AG04450 (cell line): ENCODE data around the gene LYRM9. TPM values are rescaled to one million over a fixed set of nuclear protein-coding genes. Genes with fewer than 3 reads are reported as not detected.

ENCODE experiments used
- CTCF ChIA-PET: fragments of 300-600, 350-600 bp; formaldehyde crosslinking; extraction: SDS; loops from one replicate; lab custom pipeline; 2022; ENCODE audit warnings: antibody characterized with exemption, inconsistent platforms; lab: Charles Lee
- POLR2A ChIA-PET: fragments of 350-600 bp; formaldehyde crosslinking; extraction: SDS; loops from one replicate; lab custom pipeline; 2021; ENCODE audit warnings: antibody characterized with exemption, inconsistent platforms; lab: Yijun Ruan, JAX
- DNase-seq: peaks from one replicate; pipeline ENCODE4 v3.0.0-alpha.2; 2011; ENCODE audit warnings: low read depth, low spot score
- H3K27ac ChIP-seq: one replicate; pipeline ENCODE4 v1.5.1; 2012; ENCODE audit warnings: low read depth, low read length, control low read depth
- H3K27me3 ChIP-seq: one replicate; pipeline ENCODE4 v1.6.0; 2012; ENCODE audit warnings: low read length; ENCODE audit not compliant: control insufficient read depth, insufficient read depth
- H3K4me3 ChIP-seq: 2 replicates; pipeline ENCODE4 v1.5.1; 2011; ENCODE audit warnings: mild to moderate bottlenecking, low read depth, low read length, control low read depth
- H3K9me3 ChIP-seq: 2 replicates; pipeline ENCODE4 v1.5.1; 2012; ENCODE audit warnings: low read length; ENCODE audit not compliant: control insufficient read depth, insufficient read depth
- polyA plus RNA-seq: library from polyadenylated mRNA; depleted of rRNA; stranded (reverse); fragments of >200 nt; gene quantifications from 2 replicates; pipeline ENCODE4 v1.2.3, GENCODE V29; 2011
- TF ChIP-seq, protein P1 (sequence below): IDR thresholded peaks from 2 replicates; pipeline ENCODE4 v1.5.1; 2011; ENCODE audit warnings: low read depth, low read length, control low read depth, inconsistent platforms

The LYRM9 gene
- polyA plus RNA-seq, 1 experiment, result 4.9 TPM

DNA sequence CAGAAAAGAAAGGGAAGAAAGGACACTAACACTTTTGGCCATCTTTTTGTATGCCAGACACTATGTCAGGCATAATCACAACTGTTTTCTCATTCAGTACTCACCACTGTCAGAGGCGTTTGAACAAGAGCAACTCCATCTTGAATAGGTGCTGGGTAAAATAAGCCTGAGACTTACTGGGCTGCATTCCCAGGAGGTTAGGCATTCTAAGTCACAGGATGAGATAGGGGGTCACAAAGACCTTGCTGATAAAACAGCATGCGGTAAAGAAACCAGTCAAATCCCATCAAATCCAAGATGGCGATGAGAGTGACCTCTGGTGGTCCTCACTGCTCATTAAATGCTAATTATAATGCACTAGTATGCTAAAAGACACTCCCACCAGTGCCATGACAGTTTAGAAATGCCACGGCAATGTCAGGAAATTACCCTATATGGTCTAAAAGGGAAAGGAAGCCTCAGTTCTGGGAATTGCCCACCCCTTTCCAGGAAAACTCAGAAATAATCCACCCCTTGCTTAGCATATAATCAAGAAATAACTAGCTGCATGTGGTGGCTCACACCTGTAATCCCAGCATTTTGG, 14.9 kb upstream of the LYRM9 start:
- Histone ChIP-seq H3K4me3 (no peak overlapping the region), H3K27ac (no peak overlapping the region), H3K9me3 (no peaks in the 10 kb centered on the region; the same call in 1 of the 2 replicates), H3K27me3 (peaks cover 6% of the 10 kb centered on the region)
- TF ChIP-seq, protein P1, sequence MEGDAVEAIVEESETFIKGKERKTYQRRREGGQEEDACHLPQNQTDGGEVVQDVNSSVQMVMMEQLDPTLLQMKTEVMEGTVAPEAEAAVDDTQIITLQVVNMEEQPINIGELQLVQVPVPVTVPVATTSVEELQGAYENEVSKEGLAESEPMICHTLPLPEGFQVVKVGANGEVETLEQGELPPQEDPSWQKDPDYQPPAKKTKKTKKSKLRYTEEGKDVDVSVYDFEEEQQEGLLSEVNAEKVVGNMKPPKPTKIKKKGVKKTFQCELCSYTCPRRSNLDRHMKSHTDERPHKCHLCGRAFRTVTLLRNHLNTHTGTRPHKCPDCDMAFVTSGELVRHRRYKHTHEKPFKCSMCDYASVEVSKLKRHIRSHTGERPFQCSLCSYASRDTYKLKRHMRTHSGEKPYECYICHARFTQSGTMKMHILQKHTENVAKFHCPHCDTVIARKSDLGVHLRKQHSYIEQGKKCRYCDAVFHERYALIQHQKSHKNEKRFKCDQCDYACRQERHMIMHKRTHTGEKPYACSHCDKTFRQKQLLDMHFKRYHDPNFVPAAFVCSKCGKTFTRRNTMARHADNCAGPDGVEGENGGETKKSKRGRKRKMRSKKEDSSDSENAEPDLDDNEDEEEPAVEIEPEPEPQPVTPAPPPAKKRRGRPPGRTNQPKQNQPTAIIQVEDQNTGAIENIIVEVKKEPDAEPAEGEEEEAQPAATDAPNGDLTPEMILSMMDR, result no peak
- ChIA-PET CTCF (interaction anchor here (1.4 kb wide), 1 partner anchor 14 kb away, joined by 4 read pairs; no protein-coding TSS in a partner anchor), POLR2A (no interaction called here)
- no peak for DNase-seq

DNA sequence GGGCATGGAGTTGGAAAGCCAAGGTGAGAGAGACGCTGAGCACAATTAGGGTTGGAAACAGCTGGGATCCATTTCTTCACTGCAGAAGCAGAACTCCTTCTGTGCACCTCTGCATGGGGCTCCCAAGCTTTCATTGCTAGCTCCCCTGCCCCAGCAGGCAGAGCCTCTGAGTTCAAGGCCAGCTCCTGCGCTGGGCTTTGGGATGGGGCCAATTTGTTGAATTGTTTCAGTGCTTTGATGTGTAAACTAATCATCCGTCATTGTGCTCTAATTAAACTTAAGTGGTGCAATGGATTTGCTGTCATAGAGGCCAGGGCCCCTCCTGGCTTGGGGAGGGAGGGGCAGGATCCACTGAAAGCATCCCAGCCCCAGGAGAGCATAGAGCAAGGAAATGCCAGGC, 13.5 kb upstream of the LYRM9 start:
- TF ChIP-seq, protein P1, result no peak
- POLR2A ChIA-PET, result no interaction called here
- Histone ChIP-seq H3K27me3 (peaks cover 10% of the 10 kb centered on the region), H3K9me3 (no peaks in the 10 kb centered on the region; the same call in 1 of the 2 replicates), H3K4me3 (no peak overlapping the region), H3K27ac (no peak overlapping the region)
- CTCF ChIA-PET, result no interaction called here
- DNase-seq, result no peak

DNA sequence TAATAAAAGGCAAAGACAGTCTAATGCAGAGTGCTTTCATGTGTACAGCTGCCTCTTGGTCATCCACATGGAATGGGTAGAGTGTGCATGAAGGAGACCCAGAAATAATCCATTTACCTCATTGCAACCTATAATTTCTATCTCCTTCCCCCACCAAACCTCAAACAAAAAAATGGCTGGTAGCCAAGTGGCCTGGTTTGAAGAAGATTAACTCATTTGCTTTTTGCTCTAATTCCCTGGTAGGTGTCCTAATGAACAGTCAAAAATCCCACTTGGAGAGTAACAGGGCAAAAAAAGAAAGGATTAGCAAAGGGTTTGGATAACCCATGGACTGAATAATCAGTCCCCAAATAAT, 13.0 kb upstream of the LYRM9 start:
- no peak for DNase-seq
- Histone ChIP-seq H3K27me3 (peaks cover 10% of the 10 kb centered on the region), H3K27ac (no peak overlapping the region), H3K9me3 (no peaks in the 10 kb centered on the region; the same call in 1 of the 2 replicates), H3K4me3 (no peak overlapping the region)
- ChIA-PET CTCF (no interaction called here), POLR2A (no interaction called here)
- TF ChIP-seq, protein P1, result no peak

DNA sequence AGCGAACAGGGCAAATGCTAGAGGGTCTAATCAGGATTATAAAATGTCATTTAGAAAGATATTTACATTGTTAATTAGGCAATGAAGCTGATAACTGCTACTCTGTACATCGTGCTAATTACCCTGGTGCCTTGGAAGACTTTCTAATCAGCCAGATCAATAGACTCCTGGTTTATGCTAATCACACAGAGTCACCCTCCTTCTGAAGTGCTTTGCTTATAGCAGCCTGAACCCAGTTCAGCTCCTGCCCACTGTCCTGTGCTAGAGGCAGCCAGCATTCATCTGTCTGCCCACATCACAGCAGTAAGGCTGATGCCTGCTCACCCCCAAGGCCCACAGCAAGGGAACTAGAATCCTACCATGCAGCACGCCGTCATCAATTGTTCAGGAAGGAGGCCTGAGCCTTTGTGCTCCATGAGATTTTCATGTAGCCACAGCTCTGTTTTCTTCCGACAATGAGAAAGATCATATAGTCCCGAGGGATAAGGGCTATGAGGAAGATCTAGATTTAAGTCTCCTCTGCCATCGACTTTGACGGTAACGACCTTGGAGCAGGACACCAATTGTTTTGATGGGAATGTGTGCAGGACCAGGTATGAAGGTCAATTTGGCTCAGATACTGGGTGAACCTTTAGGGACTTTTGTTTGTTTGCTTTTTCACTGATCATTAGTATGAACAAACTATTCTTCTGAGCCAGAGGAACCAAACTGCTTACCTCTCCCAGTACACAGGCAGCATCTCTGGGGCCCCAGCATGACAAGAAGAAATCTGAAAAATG, 12.5 kb upstream of the LYRM9 start:
- Histone ChIP-seq H3K4me3 (no peak overlapping the region), H3K27me3 (peaks cover 10% of the 10 kb centered on the region), H3K27ac (no peak overlapping the region), H3K9me3 (no peaks in the 10 kb centered on the region; the same call in 1 of the 2 replicates)
- CTCF ChIA-PET, result interaction anchor here (1.0 kb wide), 1 partner anchor 12 kb away, joined by 5 read pairs; no protein-coding TSS in a partner anchor
- TF ChIP-seq, protein P1, result no peak
- no peak for DNase-seq
- POLR2A ChIA-PET, result interaction anchor here (0.6 kb wide), 1 partner anchor 264 kb away, joined by 4 read pairs; no protein-coding TSS in a partner anchor
